Stimulated activated CD4-positive, alpha-beta T cell treated with anti-CD3 and anti-CD28 coated beads, Interleukin-2, amount 100 ng/mL, for 24 hours (primary cell): Measurements from ENCODE around the gene TMEM138.
A peak's percentile ranks its signal among the peaks of the same experiment; 100 is the strongest.

ENCODE experiments used
- DNase-seq, 2 donors: peaks; one replicate each; pipeline ENCODE4 v3.0.0-alpha.2; 2020

The TMEM138 gene

GRCh38 chr11:61342207-61342803, 19.9 kb upstream of the TMEM138 start:
- DNase-seq: no peak

DNA sequence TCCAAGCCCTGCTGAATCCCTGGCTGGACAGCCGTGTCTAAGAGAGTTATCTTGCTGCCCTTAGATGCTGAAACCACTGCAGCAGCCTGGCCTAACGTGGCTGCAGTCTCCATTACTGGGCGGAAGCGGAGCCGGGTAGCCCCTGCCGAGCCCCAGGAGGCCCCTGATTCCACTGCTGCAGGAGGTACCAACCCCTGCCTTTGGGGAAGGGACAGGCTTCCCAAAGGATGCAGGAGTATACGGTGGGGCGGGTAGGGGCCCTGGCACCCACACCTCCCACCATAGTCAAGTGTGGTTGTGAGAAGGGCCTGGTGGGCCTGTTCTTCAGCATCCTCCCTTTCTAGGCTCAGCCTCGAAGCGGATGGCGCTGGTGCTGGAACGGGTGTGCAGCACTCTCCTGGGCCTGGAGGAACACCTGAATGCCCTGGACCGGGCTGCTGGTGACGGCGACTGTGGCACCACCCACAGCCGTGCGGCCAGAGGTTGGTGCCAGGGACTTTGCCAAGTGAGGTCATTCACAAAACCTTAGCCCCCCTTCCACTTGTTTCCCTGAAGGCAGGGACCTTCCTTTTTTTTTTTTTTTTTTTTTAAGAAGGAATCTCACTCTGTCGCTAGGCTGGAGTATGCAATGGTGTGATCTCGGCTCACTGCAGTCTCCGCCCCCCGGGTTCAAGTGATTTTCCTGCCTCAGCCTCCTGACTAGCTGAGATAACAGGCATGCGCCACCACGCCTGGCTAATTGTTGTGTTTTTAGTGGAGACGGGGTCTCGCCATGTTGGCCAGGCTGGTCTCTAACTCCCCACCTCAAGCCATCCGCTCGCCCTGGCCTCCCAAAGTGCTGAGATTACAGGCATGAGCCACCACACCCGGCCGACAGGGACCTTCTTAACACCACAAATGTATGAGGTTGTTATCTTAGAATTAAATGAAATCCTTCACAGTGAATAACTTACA, 18.1 kb upstream of the TMEM138 start:
- no peak for DNase-seq

GRCh38 chr11:61345170-61345610, 17.0 kb upstream of the TMEM138 start:
- no peak for DNase-seq

DNA sequence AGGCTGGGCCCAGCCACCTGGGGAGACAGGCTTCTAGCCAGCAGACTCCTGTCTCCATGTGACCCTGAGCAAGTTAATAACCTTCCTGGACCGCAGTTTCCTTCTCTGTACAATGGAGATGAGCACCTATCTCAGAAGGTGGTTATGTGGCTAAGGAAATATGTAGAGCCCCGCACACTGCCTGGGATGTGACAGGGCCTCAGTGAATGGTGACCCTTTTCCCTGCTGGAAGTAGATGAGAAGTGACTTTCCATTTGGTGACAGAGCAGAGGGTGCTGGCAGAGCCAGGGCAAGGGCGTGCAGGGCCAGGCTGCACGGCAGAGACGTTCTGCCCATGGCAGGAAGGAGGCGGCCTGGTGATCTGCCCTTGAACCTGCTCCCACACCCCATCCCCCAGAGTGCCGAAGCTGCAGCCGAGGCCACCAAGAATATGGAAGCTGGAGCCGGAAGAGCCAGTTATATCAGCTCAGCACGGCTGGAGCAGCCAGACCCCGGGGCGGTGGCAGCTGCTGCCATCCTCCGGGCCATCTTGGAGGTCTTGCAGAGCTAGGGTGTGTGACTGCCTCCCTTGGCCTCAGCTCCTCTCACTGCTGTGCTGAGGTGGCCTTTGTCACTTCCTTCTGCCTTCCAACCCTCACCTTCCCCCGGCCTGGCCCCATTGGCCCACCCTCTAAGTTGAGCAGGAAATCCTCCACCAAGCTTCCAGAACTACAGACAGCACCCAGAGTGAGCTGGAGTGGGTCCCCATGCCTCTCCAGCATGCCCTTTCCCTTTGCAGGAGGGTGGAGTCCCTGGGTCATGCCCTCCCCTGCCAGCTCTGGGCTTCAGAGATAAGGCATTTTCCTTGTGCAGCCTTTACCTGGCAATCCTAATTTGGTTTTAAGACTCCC, 16.0 kb upstream of the TMEM138 start:
- no peak for DNase-seq

DNA sequence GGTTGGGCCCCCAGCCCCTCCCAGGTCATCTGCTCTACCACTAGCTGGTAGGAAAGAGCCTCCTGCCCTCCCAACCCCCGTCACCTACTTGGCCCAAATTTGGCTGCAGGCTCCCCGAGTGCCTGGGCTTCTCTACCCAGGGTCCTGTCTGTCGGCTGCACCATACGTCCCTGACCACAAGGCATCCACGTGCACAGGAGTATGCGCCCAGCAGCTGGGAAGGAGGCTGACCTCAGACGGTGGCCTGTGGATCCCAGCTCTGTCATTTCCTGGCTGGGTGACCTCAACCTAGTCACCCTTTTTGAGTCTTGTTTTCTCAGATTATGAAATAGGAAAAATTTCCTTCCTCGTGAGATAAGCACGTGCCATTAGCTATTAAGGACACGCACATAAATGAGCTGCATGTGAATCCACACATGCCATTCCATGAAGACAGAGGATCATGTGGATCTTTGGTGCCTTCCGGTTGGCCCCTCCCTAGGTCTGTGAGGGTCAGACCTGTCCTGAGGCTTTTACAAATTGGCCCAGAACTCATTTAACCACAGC, 14.2 kb upstream of the TMEM138 start:
- DNase-seq: no peak

- DNase-seq: no peak
Observed at GRCh38 chr11:61349189-61349751, 12.9 kb upstream of the TMEM138 start.

- no peak for DNase-seq
Observed at GRCh38 chr11:61349916-61350315, 12.3 kb upstream of the TMEM138 start.

GRCh38 chr11:61350336-61350735, 11.8 kb upstream of the TMEM138 start:
- no peak for DNase-seq

GRCh38 chr11:61350803-61351202, 11.4 kb upstream of the TMEM138 start:
- DNase-seq: no peak

- no peak for DNase-seq
Observed at GRCh38 chr11:61352038-61352437, 10.1 kb upstream of the TMEM138 start.

GRCh38 chr11:61353131-61354067, 8.8 kb upstream of the TMEM138 start:
- no peak for DNase-seq

GRCh38 chr11:61354208-61354607, 8.0 kb upstream of the TMEM138 start:
- no peak for DNase-seq

DNA sequence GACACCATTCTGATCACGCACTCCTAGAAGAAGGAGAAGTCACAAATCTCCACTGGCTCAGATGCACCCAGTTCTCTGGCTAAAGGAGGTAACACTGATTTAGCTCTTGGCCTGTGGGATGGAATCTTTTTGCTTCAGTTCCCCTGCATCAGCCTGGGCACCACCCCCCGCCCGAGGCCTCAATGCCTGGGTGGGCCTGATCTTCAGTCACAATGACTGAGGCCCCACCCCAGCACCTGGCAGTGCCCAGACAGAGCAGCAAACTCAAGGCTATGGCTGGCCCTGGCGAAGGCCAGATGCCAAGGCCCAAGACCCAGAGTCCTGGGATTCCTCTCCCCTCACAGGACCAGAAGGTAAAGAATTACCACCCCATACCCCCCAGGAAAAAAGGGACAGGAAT, 5.5 kb upstream of the TMEM138 start:
- DNase-seq: no peak

DNA sequence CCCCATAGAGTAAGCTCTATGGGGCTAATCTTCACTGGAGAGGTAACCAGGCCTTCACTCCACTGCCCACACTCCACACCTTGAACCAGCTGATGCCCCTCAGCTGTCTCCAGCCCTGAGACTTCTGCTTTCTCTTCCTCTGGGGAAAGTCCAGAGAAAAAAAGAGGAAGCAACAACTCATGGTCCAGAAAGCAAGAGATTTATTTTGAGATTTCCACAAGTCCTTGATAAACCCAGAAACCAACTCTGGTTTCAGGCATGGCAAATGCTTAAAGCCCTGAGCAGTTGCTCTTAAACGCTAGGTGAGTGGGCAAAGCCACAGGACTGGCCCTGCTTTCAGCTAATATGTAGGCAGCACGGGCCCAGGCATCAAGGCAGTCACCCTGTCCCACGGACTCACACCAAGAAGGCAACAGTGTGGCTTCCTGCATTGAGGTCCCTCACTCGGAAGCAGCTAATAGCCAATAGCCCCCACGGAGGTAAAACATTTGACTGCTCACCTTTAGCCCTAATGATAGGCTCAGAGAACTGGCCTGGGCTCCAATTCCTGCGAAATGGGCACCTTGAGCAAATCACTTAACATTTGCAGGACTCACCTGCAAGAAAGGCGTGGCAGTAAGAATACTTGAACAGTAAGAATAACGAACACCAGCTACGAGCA, 4.8 kb upstream of the TMEM138 start:
- no peak for DNase-seq

GRCh38 chr11:61357894-61358239, 4.3 kb upstream of the TMEM138 start:
- DNase-seq: no peak

DNA sequence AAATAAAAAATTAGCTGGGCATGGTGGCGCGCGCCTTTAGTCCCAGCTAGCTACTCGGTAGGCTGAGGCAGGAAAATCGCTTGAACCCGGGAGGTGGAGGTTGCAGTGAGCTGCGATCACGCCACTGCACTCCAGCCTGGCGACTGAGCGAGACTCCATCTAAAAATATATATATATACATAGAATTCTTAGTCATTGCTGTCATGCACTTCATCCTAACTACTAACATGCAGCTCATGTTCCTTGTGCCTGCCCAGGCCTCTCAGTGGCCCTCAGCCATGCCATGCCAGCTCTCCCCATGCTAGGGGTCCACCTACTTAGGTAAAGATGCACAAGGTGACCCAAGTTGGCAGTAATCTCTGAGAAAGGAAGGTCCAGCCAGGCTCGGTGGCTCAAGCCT, 3.6 kb upstream of the TMEM138 start:
- DNase-seq: no peak

GRCh38 chr11:61359516-61359915, 2.7 kb upstream of the TMEM138 start:
- DNase-seq: no peak

DNA sequence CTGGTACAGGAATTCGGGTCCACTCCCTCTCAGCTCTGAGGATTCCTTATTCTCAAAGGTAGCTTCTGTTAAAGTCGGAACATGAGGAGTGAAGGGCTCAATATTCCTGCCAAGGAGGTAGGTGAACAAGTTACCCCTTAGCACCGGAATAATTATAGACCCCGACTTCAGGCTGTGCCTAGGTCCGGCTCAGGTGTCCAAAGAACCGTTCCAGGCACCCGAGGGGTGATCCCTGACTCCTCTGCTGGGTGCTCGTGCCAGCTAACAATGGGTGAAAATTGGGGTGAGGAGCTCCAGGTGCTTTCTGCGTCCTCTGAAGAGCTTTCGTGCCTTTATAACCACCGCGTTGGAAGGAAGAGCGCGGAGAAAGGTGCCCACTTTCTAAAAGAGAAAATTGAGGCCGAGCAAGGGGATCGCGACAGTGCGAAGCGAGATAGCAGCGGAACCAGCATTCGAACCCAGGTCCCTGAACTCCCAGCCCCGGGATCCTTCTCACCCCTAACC, 885 bp upstream of the TMEM138 start:
- no peak for DNase-seq

- DNase-seq: peak; percentile 22 to 44
Observed at GRCh38 chr11:61362542-61362875, 335 bp downstream of the TMEM138 start.

- no peak for DNase-seq
Observed at GRCh38 chr11:61364012-61364675, 2.0 kb downstream of the TMEM138 start.
